ENCODE results near the gene TMCO4.
"Not testable (repeated sequence)": the region's sequence is repeated elsewhere in the genome, so short reads cannot be mapped to it uniquely, and the experiment has no call there.

Gene TMCO4

DNA sequence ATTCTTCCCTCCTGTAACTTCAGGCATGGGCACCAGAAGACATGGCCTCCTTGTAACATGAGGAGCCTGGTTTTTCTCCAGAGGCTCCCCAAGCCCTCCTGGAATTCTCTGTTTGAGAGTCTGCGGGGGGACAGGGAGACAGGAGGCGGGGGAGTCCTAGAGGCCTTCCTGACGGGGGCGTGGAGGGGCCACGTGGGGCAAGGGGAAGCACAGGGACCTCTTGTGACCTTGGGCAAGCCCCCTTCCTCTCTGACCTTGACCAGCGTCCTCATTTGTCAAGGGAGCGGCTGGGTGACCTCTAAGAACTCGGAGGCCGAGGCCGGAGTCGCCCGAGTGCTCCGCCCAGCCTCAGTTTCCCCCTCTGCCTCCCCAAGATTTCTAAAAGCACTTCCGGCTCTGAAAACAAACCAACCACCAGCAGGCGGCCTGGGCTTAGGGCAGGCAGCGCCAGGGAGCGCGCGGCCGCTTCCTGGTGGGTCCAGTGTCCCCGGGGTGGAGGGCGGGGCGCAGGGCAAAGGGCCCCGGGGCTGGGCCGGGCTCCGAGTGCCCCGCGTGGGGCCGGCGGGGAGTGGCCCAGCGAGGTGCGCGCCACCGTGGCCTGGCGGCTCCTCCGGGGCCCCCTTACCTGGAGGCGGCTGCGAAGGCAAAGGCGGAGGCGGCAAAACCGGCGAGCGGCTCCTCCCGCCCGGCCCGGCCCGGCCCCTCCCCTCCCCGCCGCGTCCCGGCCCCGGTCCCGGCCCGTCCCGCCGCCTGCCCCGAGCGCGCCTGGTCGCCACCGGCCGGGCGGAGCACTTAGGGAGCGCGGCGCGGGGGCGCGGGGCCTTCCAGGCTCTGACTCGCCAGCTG is at the start of gene TMCO4:
Gene TMCO4, minus strand, starts transcription at position 687 of the 846 bp plus-strand sequence. CDS start 19,158 bp downstream, outside the sequence.
- DNase-seq (ENCODE audit: low read depth) = peak; percentile 25

DNA sequence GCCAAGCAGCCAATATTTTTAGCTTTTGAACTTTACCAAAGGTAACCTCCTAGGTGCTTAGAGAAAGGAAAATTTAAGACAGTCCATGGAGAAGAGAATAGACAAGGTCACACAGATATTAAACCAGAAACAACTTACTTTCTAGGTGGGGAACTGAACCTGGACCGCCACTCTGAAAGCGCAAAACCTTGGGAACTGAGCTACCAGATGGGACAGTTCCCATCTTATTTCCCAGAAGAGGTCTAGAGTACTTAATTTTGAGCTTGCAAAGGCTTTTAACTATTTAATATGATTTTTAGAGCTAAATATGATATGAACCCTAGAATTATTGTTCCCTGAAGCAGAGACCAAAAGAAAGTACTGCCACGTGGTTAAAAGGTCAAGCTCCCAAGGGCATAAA is 49.6 kb upstream of the TMCO4 start:
- not testable (repeated sequence) for DNase-seq (ENCODE audit: low read depth)

DNA sequence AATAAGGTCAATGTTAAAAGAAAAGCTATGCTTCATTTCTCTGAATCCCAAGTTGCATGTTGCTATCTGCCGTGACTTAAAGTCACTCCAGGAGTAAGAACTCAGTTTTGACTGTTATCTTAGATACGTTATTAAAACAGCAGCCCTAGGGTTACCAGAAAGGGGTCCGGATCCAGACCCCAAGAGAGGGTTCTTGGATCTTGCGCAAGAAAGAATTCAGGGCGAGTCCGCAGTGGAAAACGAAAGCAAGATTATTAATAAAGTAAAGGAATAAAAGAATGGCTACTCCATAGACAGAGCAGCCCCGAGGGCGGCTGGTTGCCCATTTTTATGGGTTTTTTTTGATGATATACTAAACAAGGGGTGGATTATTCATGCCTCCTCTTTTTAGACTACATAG is 47.6 kb upstream of the TMCO4 start:
- not testable (repeated sequence) for DNase-seq (ENCODE audit: low read depth)

DNA sequence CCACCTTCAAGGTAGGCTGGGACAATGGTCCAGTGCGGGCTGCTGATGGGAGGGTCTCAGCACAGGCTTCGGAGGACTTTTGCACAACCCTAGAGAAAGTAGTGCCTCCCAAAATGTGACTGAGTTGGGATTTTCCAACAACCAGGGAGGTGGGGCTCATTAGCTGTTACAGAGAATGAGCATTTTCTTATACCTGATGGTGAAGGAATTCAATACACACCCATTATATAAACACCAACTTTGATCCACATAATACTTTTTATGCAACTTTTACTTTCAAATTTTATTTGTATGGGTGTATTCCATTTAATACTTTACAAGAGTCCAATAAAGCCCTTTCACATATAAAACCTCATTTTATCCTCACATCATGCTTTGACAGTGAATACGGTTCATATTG is 46.6 kb upstream of the TMCO4 start:
- no peak for DNase-seq (ENCODE audit: low read depth)

DNA sequence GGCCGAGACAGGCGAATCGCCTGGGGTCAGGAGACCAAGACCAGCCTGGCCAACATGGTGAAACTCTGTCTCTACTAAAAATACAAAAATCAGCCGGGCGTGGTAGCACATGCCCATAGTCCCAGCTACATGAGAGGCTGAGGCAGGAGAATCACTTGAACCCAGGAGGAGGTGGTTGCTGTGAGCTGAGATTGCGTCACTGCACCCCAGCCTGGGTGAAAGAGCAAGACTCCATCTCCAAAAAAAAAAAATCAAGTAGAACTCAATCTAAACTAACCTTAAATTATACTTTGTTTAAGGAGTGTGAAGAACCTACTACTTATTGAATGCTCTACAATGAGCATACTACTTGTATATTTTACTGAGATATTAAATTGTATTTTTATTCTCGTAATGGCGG is 45.8 kb upstream of the TMCO4 start:
- DNase-seq (ENCODE audit: low read depth) = no peak

DNA sequence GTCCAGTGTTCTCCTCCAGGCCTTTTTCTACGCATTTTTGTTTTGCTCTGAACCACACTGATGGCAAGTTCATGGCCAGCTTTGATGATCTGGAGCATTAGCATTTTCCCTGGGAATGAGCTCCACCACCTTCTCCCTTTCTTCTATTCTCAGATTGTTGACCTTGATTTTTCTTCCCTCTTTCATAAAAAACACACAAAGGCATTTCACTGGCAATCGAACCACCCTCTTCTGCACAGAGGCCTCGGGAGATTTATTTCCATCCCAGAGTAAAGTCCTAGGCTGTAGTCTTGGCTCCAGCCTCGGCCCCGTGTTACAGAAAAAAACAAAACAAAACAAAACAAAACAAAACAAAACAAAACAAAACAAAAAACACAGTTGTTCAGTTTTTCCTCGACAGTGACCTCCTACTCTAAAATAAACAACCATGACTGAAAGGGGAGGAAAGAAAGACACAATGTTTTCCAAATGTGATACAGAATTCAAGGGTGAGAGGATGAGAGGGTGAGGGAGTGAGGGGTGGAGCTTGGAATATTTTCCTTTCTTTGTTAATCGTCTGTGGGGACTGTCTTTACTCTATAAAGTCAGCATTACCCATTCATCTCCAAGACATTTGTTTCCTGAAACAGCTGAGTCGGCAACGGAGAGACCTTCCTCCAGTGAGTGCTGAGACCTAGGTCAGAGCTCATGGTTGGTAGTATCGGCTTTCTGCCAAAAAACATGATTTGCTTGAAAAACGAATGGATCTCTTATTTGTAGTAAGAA is 45.2 kb upstream of the TMCO4 start:
- no peak for DNase-seq (ENCODE audit: low read depth)

DNA sequence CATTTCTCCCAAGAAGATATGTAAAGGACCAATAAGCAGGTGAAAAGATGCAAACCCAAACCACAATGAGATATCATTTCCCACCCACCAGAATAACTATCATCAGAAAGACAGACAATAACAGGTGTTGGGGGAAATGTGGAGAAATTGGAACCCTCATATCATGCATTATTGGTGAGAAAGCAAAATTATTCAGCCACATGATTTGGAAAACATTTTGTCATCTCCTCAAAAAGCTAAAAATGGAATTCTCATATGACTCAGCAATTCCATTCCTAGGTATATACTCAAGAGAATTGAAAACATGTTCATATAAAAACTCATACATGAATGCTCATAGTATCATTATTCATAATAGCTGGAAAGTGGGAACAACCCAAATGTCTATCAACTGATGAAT is 40.5 kb upstream of the TMCO4 start:
- DNase-seq (ENCODE audit: low read depth) = peak; percentile 13

DNA sequence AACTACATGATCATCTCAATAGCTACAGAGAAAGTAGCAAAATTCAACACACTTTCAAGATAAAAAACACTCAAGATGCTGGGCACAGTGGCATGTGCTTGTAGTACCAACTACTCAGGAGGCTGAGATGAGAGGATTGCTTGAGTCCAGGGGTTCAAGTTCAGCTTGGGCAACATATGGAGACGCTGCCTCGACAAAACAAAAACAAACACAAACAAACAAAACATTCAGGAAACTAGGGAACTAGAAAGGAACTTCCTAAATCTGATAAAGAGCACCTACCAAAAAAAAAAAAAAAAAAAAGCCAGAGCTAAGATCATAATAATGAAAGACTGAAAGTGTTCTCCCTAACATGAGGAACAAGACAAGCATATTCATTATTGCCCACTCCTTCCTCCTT is 38.1 kb upstream of the TMCO4 start:
- DNase-seq (ENCODE audit: low read depth) = no peak

DNA sequence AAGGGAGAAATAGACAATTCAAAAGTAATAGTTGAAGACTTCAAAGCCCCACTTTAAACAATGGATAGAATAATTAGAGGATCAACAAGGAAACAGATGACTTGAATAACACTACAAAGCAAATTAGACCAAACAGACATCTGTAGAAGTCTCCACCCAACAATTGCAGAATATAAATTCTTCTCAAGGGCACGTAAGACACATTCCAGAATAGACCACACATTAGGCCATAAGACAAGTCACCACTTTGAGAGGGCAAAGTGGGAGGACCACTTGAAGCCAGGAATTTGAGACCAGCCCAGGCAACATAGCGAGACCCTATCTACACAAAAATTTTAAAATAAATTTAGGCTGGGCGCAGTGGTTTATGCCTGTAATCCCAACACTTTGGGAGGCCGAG is 35.9 kb upstream of the TMCO4 start:
- DNase-seq (ENCODE audit: low read depth) = no peak

DNA sequence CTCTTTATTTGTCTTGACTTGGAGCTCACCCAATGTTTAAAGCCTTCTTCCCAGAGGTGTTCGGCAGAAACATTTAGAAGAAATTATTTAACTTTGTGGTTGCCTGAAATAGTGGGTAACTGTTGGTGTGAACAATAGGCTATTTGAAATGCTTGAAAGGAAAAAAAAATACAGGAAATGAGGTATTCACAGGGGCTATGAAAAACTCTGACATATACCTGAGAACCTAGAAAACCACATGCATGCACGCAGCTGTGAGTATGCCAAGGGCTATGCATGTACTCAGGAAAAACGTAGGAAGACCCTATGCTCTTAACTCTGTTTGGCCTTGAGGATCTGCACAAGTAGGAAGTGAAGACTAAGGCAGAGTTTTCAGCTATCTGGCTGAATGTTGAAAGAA is 31.7 kb upstream of the TMCO4 start:
- DNase-seq (ENCODE audit: low read depth) = no peak

DNA sequence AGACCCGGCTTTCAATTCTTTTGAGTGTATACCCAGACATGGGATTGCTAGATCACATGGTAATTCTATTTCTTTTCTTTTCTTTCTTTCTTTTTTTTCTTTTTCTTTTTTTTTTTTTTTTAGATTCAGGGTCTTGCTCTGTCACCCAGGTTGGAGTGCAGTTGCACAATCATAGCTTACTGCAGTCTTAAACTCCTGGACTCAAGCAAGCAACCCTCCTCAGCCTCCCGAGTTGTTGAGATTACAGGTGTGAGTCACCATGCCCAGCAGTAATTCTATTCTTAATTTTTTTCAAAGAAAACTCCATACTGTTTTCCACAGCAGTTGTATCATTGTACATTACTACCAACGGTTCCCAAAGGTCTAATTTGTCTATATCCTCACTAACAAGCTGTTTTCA is 28.8 kb upstream of the TMCO4 start:
- DNase-seq (ENCODE audit: low read depth) = no peak

DNA sequence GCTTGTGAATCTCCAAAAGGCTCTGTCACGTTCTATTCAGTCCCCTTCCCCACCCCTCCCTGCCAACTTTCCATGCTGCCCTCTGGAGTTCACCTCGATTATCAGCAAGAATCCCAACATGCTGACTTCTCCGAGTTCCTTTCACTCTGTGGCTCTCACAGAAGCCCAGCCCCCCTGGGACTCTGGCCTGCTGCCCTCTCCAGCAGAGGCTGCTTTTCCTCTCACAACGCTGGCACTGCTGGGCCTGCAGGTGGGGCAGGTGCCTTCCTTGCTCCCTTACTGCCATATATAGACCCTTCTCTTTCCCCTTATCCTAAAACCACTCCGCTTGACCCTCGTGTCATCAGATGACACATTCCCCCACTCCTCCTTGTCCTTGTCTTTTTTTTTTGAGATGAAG is 25.6 kb upstream of the TMCO4 start:
- no peak for DNase-seq (ENCODE audit: low read depth)

DNA sequence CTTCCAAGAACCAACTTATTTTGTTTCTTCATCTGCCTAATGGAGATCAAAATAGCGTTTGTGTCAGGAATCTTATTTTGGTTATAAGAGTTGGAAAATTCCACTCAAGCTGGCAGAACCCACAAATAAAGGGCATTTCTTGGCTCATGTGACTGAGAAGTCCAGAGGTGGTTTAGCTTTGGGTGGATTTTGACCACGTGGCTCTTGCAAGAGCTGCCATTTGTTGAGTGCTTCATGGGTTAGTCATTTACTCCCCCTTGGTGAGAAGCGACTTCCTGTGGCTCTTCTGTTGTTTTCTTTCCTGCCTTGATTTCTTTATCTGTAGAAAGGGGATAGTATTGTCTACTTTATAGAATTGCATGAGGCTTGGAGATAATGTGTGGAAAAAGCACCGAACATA is 24.8 kb upstream of the TMCO4 start:
- no peak for DNase-seq (ENCODE audit: low read depth)

DNA sequence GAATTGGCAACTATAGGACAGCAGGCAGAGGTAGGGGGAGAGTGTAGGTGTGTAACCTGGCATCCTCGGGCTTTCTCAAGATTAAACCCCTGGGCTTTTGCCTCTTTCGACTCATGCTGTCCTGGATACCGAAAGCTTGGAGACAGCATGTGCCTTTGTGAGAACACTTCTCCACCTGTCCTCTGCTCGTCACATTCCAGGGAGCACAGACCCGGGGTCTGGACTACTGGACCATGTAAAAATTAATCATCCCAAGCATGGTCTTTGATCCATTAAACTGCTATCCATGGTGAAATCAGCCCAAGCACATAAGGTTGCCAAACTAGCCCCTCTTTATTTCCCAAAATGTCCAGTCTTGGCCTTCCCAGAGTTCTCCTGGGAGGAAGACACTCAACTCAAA is 24.3 kb upstream of the TMCO4 start:
- DNase-seq (ENCODE audit: low read depth) = no peak

DNA sequence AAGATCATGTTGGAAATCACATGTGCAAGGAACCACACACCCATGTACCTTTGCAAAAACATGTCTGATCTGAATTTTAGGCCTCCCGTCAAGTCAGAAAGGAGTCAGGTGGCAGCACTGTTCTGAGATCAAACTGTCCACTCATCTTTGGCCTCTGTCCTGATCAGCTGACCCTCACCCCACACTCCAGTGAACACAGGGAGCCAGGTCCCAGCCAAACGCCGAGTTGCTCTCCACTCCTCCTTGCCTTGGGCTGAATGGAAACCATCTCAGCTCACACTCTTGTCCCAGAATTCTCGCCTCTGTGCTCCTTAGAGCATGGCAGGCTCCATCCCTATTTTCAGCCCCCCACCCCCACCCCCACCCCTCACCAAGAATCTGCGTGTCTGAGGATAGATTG is 20.0 kb upstream of the TMCO4 start:
- DNase-seq (ENCODE audit: low read depth) = no peak

DNA sequence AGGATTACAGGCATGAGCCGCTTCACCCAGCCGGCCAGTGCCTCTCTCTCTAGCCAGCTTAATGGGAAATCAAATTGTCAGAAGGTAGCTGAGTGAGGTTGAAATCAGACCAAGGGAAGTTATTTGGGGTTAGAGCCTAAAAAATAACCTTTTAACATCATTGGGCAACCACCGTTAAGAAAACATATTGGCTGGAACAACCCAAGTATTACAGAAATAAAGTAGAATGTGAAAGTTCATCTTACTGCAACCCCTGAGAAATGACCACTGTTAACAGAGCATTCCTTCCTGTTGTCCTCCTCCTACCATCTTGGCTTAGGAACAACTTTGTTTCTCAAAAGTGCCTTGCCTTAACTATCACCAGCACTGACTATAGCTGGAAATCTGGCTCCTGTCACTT is 18.6 kb upstream of the TMCO4 start:
- DNase-seq (ENCODE audit: low read depth) = no peak

DNA sequence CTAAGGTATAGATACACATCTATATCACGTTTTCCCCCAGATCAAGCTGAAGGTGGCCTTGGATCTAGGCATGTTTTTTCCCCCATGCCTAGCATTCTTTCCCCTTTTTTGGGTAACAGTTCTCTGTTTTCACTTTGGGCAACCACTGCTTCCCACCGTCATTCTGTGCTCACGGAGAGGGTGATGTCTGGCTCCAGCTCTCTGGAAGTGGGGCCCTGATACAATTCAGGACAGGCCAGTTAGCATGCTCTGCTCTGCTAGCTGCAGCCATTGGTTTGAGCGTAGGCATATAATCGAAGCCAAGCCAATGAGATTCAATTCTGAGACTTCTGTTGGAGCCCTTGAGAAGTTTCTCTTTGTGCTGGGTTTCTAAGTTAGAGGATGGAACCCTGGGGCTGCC is 17.4 kb upstream of the TMCO4 start:
- no peak for DNase-seq (ENCODE audit: low read depth)

DNA sequence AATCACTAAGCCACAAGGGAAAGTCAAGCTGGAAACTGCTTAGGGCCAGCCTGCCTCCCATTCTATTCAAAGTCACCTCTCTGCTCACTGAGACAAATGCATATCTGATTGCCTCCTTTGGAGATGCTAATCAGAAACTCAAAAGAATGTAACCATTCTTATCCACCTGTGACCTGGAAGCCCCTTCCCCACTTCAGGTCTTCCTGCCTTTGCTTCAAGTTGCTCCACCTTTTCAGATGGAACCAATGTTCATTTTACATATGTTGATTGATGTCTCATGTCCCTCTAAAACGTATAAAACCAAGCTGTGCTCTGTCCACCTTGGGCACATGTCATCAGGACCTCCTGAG is 17.0 kb upstream of the TMCO4 start:
- not testable (repeated sequence) for DNase-seq (ENCODE audit: low read depth)

DNA sequence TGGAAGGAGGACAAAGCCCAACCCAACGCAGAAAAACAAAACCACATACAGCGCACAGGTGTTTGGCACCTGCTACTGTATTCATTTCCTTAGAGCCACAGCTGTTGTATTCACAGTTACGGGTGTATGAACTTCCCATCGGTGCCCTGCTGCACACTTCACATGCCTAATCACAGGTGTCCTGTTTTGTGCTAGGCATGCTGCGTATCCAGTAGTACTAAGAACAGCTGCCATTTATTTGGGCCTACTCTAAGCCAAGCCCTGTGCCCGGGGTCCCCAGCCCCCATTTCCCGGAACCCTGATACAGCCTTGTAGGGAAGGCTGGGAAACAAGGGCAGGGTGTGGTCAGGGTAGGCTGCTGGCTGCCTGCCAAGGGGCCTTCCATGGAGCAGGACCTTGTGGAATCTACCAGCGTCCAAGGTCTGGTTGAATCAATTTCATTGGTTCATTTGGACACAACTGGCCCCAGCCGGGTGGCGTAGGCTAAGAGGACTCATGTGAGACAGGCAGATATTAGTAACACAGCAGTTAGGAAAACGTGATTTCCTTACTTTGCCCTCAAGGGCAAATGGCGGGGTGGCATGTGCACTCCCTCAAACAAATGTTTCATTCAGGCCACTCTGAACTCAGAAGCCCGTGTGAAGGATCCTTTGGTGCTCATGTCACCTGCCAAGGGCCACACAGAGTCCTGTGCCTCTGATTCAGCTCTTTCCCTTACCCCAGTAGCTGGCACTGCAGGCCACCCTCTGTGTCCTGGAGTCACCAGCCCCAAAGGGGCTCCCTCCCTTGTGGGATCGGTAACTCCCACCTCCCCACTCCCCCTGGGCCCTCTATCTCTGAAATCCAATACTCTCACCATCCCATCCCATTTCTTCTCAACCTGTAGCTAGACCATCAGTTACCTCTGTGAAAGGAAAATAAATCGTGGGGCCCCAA is 16.4 kb upstream of the TMCO4 start:
- no peak for DNase-seq (ENCODE audit: low read depth)

DNA sequence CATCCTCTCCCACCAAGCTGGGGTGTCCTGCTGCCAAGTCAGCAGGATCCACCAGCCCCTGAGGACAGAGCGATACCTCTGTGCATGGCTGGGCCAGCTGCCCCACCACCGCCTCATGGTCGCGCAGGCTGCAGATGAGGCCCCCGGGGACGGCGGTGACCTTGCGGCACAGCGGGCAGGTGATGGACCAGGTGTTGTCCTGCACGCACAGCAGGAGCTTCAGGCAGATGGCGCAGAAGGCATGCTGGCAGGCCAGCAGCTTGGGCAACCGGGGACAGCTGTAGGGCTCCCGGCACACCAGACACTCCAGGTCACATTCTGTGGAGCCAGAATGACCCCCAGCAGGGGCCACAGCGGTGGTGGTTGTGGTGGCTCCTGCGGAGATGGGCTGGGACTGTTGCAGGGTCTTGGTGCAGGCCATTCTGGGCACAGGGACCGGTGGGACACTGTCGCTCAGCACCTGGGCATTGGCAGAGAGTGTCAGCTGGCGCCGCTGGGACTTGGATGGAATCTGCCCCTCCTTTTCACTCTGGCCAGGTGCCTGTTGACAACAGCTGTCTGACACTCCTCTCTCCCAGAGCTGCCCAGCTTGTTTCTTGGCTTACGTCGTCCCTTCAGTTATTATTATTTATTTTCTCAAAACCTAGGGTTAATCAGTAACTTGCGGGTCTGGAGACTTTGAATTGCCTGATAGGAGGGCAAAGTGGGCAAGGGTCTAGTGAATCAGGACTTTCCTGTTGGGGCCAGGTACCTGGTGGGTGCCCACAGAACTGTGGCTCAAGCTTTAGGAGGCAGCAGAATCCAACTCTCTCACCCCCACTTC is 15.2 kb upstream of the TMCO4 start, which contains the start of gene RNF186:
Gene RNF186, minus strand, starts transcription at position 603 of the 823 bp plus-strand sequence. Its CDS starts 182 bp downstream, at position 421.
- no peak for DNase-seq (ENCODE audit: low read depth)

DNA sequence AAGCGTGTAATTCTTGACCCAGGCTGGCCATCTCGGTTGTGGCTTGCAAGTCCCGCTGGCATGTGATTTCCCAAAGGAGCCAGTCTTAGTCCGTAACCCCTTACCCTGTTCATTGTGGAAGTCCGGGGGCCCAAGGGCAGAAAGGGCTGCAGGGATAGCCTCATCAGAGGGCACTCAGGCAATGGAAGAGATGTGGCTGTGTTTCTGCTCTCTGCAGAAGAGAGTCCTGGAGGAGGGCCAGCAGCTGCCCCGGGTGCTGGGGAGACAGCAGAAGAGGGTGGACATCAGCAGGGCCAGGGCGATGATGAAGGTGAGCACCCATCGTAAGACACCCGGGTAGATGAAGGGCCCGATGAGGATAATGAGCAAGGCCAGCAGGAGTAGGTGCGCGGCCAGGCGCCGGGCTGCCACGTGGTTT is 14.5 kb upstream of the TMCO4 start:
- DNase-seq (ENCODE audit: low read depth) = no peak

DNA sequence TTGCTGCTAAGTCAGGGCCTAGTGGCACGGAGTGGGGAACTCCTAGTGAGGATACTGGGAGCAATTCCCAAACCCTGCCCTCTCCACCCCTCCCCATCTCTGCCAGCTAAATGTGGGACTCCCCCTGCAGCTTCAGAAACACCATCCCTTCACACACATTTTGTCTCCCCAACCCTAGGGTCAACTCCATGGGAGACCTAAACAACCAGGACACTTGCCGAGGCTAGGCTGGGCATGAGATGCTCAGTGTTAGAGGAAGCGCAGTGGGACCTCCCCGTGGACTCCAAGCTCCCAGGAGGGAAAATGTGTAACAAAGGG is 13.9 kb upstream of the TMCO4 start:
- no peak for DNase-seq (ENCODE audit: low read depth)
